ENCODE measurements around the gene DDX11. TPM values are rescaled to one million over a fixed set of nuclear protein-coding genes. Genes with fewer than 3 reads are reported as not detected.
A peak's percentile ranks its signal among the peaks of the same experiment; 100 is the strongest.
"Not testable (repeated sequence)": the region's sequence is repeated elsewhere in the genome, so short reads cannot be mapped to it uniquely, and the experiment has no call there.

The DDX11 gene
- total RNA-seq (10 to 100 TPM; 11.1 to 44.9 (median 22.9) TPM), polyA plus RNA-seq (10 to 100 TPM; 27.0 to 45.3 TPM)

- H3K4me1 ChIP-seq; H3K36me3 ChIP-seq; H3K27me3 ChIP-seq; intact Hi-C loops (cut with DNase I); H3K9me3 ChIP-seq; FAIRE-seq: not testable (repeated sequence)
- H3K27ac ChIP-seq = peak within 1 kb of the TSS; percentile 50 to 92 (median 80)
- H3K4me3 ChIP-seq = peak within 1 kb of the TSS; percentile 47 to 77 (median 60)
- 0 to 1% methylated on average over 55 to 58 of the region's 58 CpGs for WGBS, 2 donors
- DNase-seq (peak; percentile 92 to 96 (median 94)), ATAC-seq (peak; percentile 94 to 97 (median 95))
These were observed at the start of gene DDX11 for GRCh38 chr12:31073527-31074332. DDX11 (plus strand) TSS chr12:31073860; CDS start chr12:31078394, 4,534 bp downstream.

DNA sequence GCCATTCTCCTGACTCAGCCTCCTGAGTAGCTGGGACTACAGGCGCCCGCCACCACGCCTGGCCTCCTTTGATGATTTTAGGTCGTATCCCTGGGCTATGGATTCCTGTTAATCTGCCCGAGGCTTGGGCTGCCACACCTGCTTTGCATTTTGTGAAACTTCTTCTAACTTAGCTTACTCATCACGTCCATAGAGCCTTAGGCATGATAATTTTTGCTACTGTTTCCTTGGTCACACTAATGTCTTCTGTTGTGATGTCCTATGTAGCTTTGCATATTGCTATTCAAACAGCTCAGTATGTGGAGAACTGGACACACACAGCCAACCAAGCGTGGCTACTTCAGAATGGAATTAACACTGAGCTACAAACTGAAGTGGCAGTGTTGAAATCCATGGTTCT lies 47.5 kb upstream of the DDX11 start:
- intact Hi-C loops (cut with DNase I) = no loop called here
- TF ChIP-seq CTCF (IDR thresholded peaks at IDR 0.05) = no peak
- Histone ChIP-seq H3K36me3 (no peaks in the 10 kb centered on the region), H3K4me3 (no peak overlapping the region), H3K9me3 (no peaks in the 10 kb centered on the region), H3K4me1 (no peaks in the 10 kb centered on the region), H3K27ac (no peak overlapping the region), H3K27me3 (no peaks in the 10 kb centered on the region)
- WGBS, 2 donors = 77 to 97% methylated on average over 7 of the region's 7 CpGs
- ATAC-seq = no peak
- FAIRE-seq = no peak
- DNase-seq = no peak

- H3K9me3 ChIP-seq; FAIRE-seq; H3K36me3 ChIP-seq; H3K4me3 ChIP-seq; DNase-seq; ATAC-seq; H3K4me1 ChIP-seq; H3K27ac ChIP-seq; H3K27me3 ChIP-seq; intact Hi-C loops (cut with DNase I): not testable (repeated sequence)
- WGBS, 2 donors = 83% methylated on average over 5 of the region's 5 CpGs
These were observed 46.7 kb upstream of the DDX11 start for GRCh38 chr12:31027006-31027405.

DNA sequence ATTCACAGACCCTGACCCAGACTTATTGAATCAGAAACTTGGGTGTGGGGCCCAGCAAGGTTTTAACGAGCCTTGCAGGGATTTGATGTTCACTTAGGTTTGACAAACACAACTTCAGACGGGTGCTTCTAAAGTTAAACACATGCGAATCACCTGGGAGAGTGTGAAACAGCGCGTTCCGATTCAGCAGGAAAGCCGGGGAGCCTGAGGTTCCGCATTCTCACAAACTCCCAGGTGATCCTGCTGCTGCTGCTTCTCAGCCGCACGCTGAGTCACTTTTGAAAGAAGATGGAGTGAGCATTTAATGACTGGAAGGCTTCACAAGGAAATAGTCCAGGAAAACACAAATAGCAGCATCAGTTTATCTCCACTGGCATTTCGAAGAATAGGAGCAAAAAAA lies 44.2 kb upstream of the DDX11 start:
- no peak overlapping the region for H3K27ac ChIP-seq
- DNase-seq (no peak), ATAC-seq (no peak), FAIRE-seq (no peak)
- no peaks in the 10 kb centered on the region for H3K9me3 ChIP-seq
- H3K4me1 ChIP-seq = no peaks in the 10 kb centered on the region
- WGBS, 2 donors = 75 to 78% methylated on average over 11 of the region's 11 CpGs
- no peaks in the 10 kb centered on the region for H3K36me3 ChIP-seq
- intact Hi-C loops (cut with DNase I) = no loop called here
- no peaks in the 10 kb centered on the region for H3K27me3 ChIP-seq
- TF ChIP-seq CTCF (IDR thresholded peaks at IDR 0.05) = no peak
- no peak overlapping the region for H3K4me3 ChIP-seq

DNA sequence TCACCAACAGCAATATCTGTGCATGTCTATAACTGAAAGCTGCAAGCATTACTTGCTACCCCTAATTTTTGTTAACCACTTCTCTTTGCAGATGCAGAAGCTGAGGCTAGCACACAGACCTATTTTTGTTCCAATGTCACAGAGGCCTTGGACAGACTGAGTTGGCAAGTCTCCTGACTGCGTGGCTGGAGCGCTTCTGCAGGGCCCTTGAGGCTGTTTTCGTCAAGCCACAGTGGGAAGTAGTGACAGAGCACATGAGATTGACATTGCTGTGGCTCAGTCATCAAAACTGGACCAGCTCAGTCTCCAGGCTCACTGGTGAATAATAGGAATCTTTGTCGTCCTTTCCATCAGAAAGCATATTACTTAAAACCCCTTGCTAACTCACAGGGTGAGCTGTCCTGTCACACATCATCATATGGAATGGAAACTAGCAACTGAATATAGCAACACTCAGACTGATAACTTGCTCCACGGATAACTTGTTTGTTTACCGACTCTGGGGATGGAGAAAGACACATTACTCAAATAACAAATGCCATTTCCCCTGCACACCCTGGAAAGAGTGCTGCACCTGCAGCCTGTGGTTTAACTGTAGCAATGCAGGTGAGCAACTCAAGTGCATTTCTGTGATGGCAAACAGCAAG lies 43.6 kb upstream of the DDX11 start:
- Histone ChIP-seq H3K27me3 (no peaks in the 10 kb centered on the region), H3K27ac (no peak overlapping the region), H3K36me3 (no peaks in the 10 kb centered on the region), H3K4me3 (no peak overlapping the region), H3K4me1 (no peaks in the 10 kb centered on the region), H3K9me3 (no peaks in the 10 kb centered on the region)
- no peak for DNase-seq
- WGBS, 2 donors = 54 to 57% methylated on average over 6 of the region's 6 CpGs
- intact Hi-C loops (cut with DNase I) = no loop called here
- no peak for FAIRE-seq
- TF ChIP-seq CTCF (IDR thresholded peaks at IDR 0.05) = no peak
- ATAC-seq = peak in 1 of 4 donors; percentile 33

GRCh38 chr12:31031951-31032335 lies 41.7 kb upstream of the DDX11 start:
- no peak for TF ChIP-seq CTCF (IDR thresholded peaks at IDR 0.05)

More at GRCh38 chr12:31031951-31032335, 41.7 kb upstream of the DDX11 start:
- ATAC-seq (no peak), DNase-seq (no peak), FAIRE-seq (no peak)
- intact Hi-C loops (cut with DNase I) = no loop called here
- 62 to 79% methylated on average over 4 of the region's 4 CpGs for WGBS, 2 donors
- no peaks in the 10 kb centered on the region for H3K36me3 ChIP-seq
- no peak overlapping the region for H3K27ac ChIP-seq
- H3K9me3 ChIP-seq = no peaks in the 10 kb centered on the region
- H3K4me1 ChIP-seq = no peaks in the 10 kb centered on the region
- H3K27me3 ChIP-seq = no peaks in the 10 kb centered on the region
- H3K4me3 ChIP-seq = no peak overlapping the region

Measured in pancreas (tissue), 10 donors.